HL-60 (cell line): Measurements from ENCODE around the gene NTRK2.

Experiments
- GABPA ChIP-seq: IDR thresholded peaks from 2 replicates; pipeline ENCODE4 v1.6.1; 2012; ENCODE audit warnings: low read depth
- POLR2AphosphoS5 ChIP-seq: IDR thresholded peaks from 2 replicates; pipeline ENCODE4 v1.6.1; 2012; ENCODE audit warnings: low read depth
- REST ChIP-seq: IDR thresholded peaks from 2 replicates; pipeline ENCODE4 v1.6.1; 2012; ENCODE audit warnings: low read depth; ENCODE audit not compliant: insufficient replicate concordance
- TF ChIP-seq, protein P1 (sequence below): IDR thresholded peaks from one replicate; pipeline ENCODE4 v1.5.1; 2011; ENCODE audit warnings: low read length, control low read depth, inconsistent platforms; ENCODE audit not compliant: insufficient read depth

DNA sequence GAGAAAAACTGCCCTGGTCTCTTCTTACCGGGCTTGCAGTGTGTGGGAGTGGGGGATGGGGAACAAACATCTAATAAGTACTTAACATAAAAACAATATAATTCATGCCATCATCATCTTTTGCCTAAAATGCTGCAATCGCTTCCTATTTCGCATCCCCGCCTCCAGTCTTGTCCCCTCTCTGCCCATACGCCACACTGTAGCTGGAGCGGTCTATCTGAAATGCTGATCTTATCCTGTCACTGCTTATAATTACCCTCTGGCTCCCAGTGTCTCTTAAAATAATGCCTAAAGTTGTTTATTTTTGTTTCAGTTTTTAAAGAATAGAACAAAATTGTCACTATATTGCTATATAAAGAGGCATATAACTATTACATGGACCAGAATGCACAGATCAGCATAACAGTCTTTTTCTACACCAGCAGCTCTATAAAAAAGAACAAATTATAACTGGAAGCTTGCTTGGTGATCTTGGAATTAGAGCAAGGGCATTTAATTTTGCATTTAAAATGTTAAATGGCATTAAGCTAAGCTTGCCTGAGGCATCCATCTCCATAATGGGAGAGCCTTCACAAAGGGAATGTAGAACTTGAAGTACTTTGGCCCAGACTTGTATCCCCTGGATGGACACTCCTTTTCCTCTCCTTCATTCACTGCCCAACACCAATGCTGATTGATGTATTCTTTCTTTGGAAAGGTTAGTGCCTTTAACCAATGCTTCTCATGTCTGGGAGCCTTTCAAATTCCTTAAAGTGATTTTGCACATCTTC lies 12.2 kb downstream of the NTRK2 start:
- TF ChIP-seq, protein P1, sequence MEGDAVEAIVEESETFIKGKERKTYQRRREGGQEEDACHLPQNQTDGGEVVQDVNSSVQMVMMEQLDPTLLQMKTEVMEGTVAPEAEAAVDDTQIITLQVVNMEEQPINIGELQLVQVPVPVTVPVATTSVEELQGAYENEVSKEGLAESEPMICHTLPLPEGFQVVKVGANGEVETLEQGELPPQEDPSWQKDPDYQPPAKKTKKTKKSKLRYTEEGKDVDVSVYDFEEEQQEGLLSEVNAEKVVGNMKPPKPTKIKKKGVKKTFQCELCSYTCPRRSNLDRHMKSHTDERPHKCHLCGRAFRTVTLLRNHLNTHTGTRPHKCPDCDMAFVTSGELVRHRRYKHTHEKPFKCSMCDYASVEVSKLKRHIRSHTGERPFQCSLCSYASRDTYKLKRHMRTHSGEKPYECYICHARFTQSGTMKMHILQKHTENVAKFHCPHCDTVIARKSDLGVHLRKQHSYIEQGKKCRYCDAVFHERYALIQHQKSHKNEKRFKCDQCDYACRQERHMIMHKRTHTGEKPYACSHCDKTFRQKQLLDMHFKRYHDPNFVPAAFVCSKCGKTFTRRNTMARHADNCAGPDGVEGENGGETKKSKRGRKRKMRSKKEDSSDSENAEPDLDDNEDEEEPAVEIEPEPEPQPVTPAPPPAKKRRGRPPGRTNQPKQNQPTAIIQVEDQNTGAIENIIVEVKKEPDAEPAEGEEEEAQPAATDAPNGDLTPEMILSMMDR, result no peak
- TF ChIP-seq GABPA (no peak), POLR2AphosphoS5 (no peak), REST (no peak)
